ENCODE data around the gene PTH2.
"Not testable (repeated sequence)": the region's sequence is repeated elsewhere in the genome, so short reads cannot be mapped to it uniquely, and the experiment has no call there.

PTH2 gene

GRCh38 chr19:49382639-49383038, 40.6 kb downstream of the PTH2 start:
- no peak overlapping the region for H3K27ac ChIP-seq
- TF ChIP-seq ZFX (IDR thresholded peaks at IDR 0.05) (no peak), CTCF (conservative IDR thresholded peaks at IDR 0.05) (no peak)

- TF ChIP-seq ZFX (IDR thresholded peaks at IDR 0.05) = no peak
- no peak for TF ChIP-seq CTCF (conservative IDR thresholded peaks at IDR 0.05)
These were observed 42.9 kb downstream of the PTH2 start for GRCh38 chr19:49380391-49380790.

GRCh38 chr19:49378512-49378911, 44.7 kb downstream of the PTH2 start:
- TF ChIP-seq CTCF (conservative IDR thresholded peaks at IDR 0.05) (no peak), ZFX (IDR thresholded peaks at IDR 0.05) (no peak)
- H3K27ac ChIP-seq = no peak overlapping the region

More at GRCh38 chr19:49380391-49380790, 42.9 kb downstream of the PTH2 start:
- no peak overlapping the region for H3K27ac ChIP-seq

- TF ChIP-seq CTCF (conservative IDR thresholded peaks at IDR 0.05) = no peak
- no peak for TF ChIP-seq ZFX (IDR thresholded peaks at IDR 0.05)
- H3K27ac ChIP-seq = no peak overlapping the region
These were observed 48.4 kb downstream of the PTH2 start for GRCh38 chr19:49374665-49375434.

- H3K27ac ChIP-seq = not testable (repeated sequence)
These were observed 50.1 kb downstream of the PTH2 start for GRCh38 chr19:49373174-49373573.

All from C4-2B (cell line).